ENCODE measurements around the gene PTRHD1. TPM values are rescaled to one million over a fixed set of nuclear protein-coding genes. Genes with fewer than 3 reads are reported as not detected.

Gene PTRHD1
- total RNA-seq, 1 donor from 2014 or later = 32.0 TPM

DNA sequence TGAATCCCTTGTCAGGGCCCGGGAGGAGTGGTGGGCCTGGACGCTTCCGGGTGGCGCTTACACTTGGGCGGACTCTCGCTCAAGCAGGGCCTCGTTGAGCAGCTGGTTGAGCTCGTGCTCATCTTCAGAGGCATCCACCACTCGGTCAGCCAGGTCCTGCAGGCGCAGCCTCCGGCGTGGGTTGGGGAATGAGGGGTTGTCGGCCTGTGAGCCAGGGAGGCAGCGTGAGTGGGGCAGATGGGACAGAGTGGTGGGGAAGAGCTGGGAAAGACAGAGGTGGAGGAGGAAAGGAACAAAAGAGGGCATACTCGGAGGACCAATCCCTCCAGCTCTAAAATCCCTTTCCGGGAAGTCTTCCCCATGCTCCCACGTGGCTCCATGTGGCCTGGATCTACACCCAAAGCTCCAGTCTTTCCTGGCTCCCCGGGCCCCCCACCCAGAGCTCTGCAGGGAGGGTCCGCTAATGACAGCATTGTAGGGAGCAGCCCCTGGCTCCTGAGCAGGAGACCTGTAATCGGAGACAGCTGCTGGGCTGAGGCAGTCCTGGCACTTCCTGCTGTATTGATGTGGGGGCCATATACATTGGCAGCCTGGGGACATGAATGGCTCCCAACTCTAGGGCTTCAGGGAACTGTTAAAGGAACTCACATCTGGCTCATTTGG, 41.7 kb upstream of the PTRHD1 start:
- no peak overlapping the region for H3K4me3 ChIP-seq (ENCODE audit: low read depth, low read length)
- H3K36me3 ChIP-seq (ENCODE audit: control insufficient read depth, insufficient read depth, low read length) = no peaks in the 10 kb centered on the region
- H3K27me3 ChIP-seq (ENCODE audit: control insufficient read depth, insufficient read depth, low read length) = no peaks in the 10 kb centered on the region
- DNase-seq (ENCODE audit: low read depth) = no peak
- TF ChIP-seq, protein P1, sequence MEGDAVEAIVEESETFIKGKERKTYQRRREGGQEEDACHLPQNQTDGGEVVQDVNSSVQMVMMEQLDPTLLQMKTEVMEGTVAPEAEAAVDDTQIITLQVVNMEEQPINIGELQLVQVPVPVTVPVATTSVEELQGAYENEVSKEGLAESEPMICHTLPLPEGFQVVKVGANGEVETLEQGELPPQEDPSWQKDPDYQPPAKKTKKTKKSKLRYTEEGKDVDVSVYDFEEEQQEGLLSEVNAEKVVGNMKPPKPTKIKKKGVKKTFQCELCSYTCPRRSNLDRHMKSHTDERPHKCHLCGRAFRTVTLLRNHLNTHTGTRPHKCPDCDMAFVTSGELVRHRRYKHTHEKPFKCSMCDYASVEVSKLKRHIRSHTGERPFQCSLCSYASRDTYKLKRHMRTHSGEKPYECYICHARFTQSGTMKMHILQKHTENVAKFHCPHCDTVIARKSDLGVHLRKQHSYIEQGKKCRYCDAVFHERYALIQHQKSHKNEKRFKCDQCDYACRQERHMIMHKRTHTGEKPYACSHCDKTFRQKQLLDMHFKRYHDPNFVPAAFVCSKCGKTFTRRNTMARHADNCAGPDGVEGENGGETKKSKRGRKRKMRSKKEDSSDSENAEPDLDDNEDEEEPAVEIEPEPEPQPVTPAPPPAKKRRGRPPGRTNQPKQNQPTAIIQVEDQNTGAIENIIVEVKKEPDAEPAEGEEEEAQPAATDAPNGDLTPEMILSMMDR (IDR thresholded peaks at IDR 0.05; ENCODE audit: insufficient read depth, low read length, poor library complexity, severe bottlenecking) = no peak

DNA sequence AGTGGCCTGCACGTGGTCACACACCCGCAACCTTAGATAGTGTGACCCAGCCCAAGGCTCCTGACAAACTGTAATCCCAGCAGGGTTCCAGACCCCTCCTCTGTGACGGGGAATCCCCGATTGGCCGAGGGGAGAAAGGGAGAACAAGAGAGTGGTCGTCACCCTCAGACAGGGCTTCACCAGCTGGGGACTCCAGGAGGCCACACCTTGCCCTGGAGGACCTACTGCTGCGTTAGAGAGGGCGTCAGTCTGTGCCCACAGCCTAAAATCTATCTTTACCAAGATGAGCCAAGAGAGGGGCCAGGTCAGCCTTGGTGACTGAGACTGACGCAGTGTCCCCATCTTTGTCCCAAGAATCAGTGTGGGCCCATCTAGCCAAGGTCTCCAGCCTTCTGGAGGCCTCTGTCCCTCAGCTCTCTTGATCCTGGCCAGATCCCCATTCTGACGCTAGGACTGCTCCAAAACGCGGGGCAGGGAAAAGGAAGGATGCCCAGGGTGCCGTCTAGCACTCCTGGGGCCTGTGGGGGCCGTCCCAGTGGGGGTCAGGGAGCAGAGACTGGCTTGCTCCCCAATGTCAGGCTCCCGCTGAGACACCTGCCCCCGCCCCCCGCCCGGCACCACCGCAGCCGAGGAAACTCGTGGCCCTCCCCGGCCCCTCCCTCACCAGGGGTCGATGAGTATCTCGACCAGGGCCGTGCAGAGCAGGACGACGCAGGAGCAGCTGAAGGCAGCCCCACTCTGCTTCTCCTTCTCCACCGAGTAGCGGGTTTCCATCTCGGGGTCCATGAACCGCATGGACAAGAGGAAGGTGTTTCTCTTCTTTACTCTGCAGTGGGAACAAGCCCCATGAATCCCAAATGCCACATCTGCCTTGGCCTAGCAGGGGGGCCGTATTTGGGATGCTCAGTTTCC, 40.9 kb upstream of the PTRHD1 start:
- Histone ChIP-seq H3K4me3 (ENCODE audit: low read depth, low read length) (no peak overlapping the region), H3K27me3 (ENCODE audit: control insufficient read depth, insufficient read depth, low read length) (no peaks in the 10 kb centered on the region), H3K36me3 (ENCODE audit: control insufficient read depth, insufficient read depth, low read length) (no peaks in the 10 kb centered on the region)
- DNase-seq (ENCODE audit: low read depth) = no peak
- TF ChIP-seq, protein P1 (IDR thresholded peaks at IDR 0.05; ENCODE audit: insufficient read depth, low read length, poor library complexity, severe bottlenecking) = no peak

DNA sequence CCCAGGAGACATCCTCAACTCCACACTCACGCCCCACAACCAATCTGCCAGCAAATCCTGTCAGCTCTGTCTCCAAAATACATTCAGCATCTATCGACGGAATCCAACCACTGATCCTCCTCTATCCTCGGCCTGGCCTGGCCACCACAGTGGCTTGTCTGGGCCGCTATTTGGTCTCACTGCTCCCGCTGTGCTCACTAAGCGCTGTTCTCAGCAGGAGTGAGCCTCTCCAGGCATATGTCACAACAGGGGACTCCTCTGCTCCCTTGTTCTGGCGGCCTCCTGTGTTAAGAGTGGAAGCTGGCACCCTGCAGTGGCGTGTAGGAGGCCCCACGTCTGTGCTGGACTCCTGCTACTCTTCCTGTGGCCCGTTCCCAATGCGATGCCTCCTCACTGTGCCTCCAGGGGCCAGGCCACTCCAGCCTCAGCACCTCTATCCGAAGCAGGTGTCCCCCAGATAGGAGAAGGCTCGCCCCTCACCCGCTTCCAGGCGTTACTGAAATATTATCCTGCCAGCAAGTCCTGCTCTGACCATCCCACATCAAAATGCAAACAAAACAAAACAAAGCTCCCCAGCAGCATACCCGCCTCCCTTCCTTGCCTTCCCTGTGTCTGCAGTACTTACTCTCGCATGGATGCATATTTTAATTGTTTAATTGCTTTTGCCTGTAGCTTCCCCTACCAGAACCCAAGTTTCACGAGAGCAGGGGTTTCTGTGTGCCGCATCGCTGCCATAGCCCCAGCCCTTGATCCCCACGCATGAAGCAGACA, 39.9 kb upstream of the PTRHD1 start:
- Histone ChIP-seq H3K27me3 (ENCODE audit: control insufficient read depth, insufficient read depth, low read length) (no peaks in the 10 kb centered on the region), H3K4me3 (ENCODE audit: low read depth, low read length) (no peak overlapping the region), H3K36me3 (ENCODE audit: control insufficient read depth, insufficient read depth, low read length) (no peaks in the 10 kb centered on the region)
- DNase-seq (ENCODE audit: low read depth) = no peak
- TF ChIP-seq, protein P1 (IDR thresholded peaks at IDR 0.05; ENCODE audit: insufficient read depth, low read length, poor library complexity, severe bottlenecking) = no peak

DNA sequence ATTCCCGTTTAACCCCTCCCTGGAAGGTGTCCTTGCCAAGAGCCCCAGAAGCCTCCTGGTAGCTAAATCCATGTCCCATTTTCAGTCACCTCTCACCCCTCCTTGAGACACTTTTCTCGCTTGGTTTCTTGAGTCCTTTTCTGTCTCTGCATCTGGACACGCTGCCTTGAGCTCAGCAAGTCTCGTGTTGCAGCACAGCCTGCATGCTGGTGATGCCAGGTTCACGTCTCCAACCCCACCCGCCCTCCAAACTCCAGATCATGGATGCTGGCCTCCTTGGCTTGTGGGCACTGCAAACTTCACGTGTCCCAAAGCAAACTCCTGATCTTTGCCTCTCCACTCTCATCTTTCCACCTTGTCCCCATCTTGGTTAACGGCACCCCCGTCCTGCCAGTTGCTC, 39.3 kb upstream of the PTRHD1 start:
- TF ChIP-seq, protein P1 (IDR thresholded peaks at IDR 0.05; ENCODE audit: insufficient read depth, low read length, poor library complexity, severe bottlenecking) = no peak
- no peaks in the 10 kb centered on the region for H3K36me3 ChIP-seq (ENCODE audit: control insufficient read depth, insufficient read depth, low read length)
- H3K4me3 ChIP-seq (ENCODE audit: low read depth, low read length) = no peak overlapping the region
- no peak for DNase-seq (ENCODE audit: low read depth)
- H3K27me3 ChIP-seq (ENCODE audit: control insufficient read depth, insufficient read depth, low read length) = no peaks in the 10 kb centered on the region

DNA sequence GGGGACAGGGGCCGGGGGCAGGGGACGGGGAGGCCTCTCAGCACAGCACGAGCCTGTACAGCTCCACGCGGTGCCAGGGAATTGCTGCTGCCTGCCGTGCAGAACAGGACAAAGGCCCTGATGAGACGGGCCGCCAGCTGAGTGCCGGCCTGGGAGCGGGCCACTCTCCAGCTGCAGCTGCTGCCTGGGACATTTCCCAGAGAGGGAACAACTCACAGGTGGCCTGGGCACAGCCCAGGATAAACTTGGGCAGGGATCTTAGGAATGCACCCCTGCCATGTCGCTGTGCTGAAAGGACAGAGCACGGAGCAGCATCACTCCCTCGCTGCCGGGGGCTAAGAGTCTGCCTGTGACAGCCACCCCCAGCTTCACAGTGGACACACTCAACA, 38.9 kb upstream of the PTRHD1 start:
- DNase-seq (ENCODE audit: low read depth) = no peak
- TF ChIP-seq, protein P1 (IDR thresholded peaks at IDR 0.05; ENCODE audit: insufficient read depth, low read length, poor library complexity, severe bottlenecking) = no peak
- Histone ChIP-seq H3K27me3 (ENCODE audit: control insufficient read depth, insufficient read depth, low read length) (no peaks in the 10 kb centered on the region), H3K4me3 (ENCODE audit: low read depth, low read length) (no peak overlapping the region), H3K36me3 (ENCODE audit: control insufficient read depth, insufficient read depth, low read length) (no peaks in the 10 kb centered on the region)
